Pons (tissue), 1 donor: ENCODE results near the gene CTNND2.
"Not testable (repeated sequence)": the region's sequence is repeated elsewhere in the genome, so short reads cannot be mapped to it uniquely, and the experiment has no call there.

Source experiments
- DNase-seq: peaks from one replicate; pipeline ENCODE4 v3.0.0-alpha.2; 2016; ENCODE audit warnings: low spot score

Gene CTNND2

GRCh38 chr5:11040345-11040744 lies 863.9 kb downstream of the CTNND2 start:
- DNase-seq = no peak

GRCh38 chr5:11038772-11039171 lies 865.5 kb downstream of the CTNND2 start:
- no peak for DNase-seq

- DNase-seq = no peak
These were observed 866.3 kb downstream of the CTNND2 start for GRCh38 chr5:11037941-11038340.

DNA sequence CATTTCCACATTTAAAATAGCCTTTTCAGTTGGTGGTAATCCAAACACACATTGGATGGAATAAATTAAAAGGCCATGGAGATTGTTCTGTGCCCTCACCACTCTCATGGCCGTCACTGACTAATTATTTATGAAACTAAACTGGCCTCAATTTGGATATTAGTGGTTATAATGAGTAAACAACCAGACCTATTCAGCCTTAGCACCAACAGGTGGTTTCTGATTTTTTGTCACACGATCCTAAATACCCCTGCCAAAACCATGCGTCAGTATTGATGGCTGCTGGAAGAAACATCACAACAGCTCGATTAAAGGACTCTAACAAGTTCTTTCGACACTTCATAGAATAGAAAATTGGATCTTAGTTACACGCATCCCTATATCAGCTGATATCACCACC lies 867.2 kb downstream of the CTNND2 start:
- DNase-seq = no peak

GRCh38 chr5:11030671-11031070 lies 873.6 kb downstream of the CTNND2 start:
- no peak for DNase-seq

DNA sequence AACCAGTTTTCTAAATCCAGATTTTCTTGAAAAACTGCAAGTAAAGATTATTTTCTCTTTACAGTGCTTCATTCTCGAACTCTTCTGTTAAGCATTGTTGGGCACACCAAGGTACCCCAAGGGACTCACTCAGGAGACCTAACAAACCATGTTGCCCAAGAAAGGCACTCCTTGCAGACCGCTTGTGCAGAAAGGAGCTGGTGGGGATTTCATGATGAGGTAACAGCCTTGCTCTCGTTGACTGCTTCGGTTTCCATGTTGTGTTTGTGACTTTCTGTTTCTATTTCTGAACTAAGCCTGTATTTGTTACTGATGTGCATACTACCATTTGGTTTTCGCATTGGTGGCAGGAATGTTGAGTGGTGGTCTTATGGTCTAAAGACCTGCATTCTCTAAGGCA lies 876.6 kb downstream of the CTNND2 start:
- DNase-seq = no peak

DNA sequence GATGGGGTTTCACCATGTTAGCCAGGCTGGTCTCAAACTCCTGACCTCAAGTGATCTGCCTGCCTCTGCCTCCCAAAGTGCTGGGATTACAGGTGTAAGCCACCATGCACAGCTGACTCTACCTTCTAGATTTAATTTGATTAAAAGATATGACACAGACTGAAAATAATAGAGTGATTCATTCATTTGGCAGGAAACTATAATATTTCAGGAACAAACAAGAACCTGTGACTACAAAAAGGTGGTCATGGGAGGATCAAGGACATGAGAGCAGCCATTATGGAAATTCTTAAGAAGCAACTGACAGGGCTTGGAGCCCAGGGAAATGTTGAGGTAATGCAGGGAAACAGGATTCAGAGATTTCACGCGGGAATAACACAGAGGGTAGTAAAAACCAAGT lies 877.7 kb downstream of the CTNND2 start:
- no peak for DNase-seq

DNA sequence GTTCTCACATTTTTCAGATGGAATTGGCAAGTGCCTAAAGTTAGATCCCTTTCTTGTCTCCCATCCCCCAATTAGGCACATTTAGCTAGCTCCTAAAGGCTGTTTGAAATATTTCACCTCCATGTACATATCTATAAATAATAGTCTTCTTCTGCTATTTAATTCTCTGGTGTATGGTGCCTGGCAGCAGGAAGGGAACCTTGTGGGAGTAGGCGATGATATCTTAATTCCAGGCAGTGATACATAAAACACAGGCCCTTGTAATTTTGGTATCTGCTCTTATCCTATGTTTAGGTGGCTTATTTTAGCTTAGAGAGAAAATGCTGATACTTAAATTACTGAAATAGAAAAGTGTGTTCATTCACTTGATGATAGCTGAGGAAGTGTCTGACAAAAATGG lies 880.3 kb downstream of the CTNND2 start:
- no peak for DNase-seq

DNA sequence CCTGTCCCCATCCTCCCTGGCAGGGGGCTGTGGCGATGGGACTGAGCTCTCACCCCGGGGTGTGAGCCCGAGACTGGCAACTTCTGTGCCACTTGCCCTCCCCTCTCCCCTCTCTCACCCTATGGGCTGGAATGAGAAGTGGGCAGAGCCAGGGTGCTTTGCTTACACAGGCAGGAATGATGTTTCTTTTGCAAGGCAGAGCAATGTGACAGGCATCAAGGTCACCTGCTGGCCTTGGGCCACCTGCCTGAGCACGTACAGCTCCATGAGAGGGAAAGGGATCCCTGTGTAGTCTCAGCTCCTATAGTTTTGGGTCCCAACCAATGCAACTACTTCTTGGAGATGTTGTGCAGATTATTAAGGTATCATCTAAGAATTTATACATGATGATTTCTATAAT lies 890.5 kb downstream of the CTNND2 start:
- no peak for DNase-seq

DNA sequence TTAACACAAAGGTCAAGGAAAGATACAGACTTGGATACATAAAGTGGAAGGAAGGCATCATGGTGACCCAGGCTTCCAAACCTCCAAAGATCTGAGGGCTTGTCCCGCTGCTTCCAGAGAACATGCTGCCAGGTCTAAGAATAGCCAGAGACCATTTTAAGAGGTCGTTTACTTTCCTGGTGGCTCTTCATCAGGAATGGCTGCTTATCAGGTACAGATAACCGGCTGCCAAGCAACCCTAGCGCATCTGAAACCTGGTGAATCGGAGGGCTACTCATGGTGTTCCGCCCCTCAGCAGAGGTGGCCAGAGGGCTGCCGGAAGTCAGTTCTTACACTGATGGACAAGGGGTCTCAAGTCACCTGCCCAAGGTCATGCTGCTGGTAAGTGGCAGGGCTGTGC lies 892.0 kb downstream of the CTNND2 start:
- no peak for DNase-seq

DNA sequence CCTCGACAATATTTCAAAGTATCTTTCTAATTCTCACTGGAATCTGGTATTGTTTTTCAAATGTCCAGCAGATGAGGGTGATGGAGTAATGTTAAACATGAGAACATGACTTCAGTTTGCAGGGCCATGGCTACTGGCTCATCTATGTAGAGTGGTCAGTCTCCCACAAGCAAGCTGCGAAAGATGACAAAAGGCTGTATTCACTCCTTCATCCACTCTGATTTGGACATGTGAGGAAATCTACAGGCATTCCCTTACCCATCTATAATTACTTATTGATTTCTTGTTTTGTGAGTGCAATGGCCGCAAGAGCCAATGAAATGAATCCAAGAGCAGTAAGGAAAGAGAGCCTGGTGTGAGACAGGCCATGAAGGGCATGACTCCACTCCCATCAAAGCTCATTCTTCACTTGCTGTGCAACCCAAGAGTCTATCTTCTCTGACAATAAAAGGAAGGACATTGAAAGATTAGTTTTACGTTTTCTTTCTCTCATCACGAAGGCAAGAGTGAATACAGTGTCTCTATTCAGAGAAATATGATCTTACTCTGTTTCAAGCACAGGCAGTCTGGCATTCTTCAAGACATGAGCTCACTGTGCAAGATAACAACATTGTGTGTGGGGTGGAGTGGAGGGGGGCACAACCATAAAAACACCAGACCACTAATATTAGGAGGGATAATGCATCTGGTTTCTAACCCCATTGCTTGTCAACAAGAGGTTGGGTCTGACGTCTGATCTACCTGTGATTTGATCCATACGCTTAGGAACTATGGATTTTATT lies 893.6 kb downstream of the CTNND2 start:
- DNase-seq = no peak

GRCh38 chr5:11009576-11009975 lies 894.7 kb downstream of the CTNND2 start:
- DNase-seq = no peak

GRCh38 chr5:11007269-11007870 lies 896.9 kb downstream of the CTNND2 start:
- DNase-seq = no peak

- DNase-seq = not testable (repeated sequence)
These were observed 899.7 kb downstream of the CTNND2 start for GRCh38 chr5:11004523-11004922.

- DNase-seq = no peak
These were observed 903.5 kb downstream of the CTNND2 start for GRCh38 chr5:11000515-11001353.

DNA sequence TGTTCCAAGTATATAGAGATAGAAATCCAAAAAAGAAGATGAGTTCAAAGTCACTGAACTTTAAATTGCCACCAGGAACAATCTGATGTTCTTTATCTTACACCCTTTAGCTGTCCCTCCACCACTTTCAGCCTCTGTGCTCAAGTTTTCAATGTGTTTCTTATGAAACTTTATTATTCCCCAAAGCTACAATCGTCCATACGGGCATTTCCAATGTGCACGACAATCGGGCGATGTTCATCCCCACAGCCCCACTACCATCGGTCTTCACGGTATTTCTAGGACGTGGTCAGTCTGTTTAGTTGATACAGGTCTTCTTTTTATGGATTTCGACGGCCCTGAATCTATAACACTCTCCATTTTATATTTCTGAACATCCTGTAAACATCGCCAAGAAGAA lies 904.5 kb downstream of the CTNND2 start:
- no peak for DNase-seq

- no peak for DNase-seq
These were observed 908.4 kb downstream of the CTNND2 start for GRCh38 chr5:10995891-10996290.

DNA sequence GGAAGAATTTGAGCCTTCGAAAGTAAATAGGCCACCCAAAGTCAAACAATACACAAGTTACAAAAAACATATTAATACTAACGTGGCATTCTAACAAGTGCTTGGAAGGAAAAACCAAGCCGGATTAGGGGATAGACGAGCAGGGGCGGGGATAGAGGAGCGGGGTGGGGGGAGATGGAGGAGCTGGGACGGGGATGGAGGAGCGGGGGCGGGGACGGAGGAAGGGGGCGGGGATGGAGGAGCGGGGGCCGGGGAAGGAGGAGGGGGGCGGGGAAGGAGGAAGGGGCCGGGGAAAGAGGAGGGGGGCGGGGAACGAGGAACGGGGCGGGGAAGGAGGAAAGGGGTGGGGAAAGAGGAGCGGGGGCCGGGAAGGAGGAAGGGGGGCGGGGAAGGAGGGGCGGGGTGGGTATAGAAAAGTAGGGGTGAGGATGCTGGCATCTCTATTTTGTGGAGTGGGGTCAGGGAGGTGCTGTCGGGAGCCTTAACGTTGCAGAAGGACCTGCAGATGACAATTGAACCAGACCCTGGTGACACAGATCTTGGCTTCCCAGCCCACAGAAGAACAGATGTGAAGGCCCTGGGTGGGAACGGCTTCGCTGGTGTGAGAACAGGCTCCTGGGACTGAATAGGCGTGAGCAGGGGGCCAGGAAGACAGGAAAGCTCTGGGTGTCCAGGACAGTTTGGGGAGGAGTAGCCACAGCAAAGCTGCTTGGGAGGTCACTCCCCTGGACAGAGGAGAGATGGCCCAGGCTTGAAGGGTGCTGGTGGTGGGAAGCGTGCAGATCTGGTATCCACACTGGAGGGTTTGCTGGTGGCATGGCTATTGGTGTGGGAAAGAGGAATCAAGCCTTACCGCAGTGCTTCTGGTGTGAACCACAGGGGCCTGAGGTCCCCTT lies 909.9 kb downstream of the CTNND2 start:
- no peak for DNase-seq

- no peak for DNase-seq
These were observed 913.6 kb downstream of the CTNND2 start for GRCh38 chr5:10990634-10991033.

DNA sequence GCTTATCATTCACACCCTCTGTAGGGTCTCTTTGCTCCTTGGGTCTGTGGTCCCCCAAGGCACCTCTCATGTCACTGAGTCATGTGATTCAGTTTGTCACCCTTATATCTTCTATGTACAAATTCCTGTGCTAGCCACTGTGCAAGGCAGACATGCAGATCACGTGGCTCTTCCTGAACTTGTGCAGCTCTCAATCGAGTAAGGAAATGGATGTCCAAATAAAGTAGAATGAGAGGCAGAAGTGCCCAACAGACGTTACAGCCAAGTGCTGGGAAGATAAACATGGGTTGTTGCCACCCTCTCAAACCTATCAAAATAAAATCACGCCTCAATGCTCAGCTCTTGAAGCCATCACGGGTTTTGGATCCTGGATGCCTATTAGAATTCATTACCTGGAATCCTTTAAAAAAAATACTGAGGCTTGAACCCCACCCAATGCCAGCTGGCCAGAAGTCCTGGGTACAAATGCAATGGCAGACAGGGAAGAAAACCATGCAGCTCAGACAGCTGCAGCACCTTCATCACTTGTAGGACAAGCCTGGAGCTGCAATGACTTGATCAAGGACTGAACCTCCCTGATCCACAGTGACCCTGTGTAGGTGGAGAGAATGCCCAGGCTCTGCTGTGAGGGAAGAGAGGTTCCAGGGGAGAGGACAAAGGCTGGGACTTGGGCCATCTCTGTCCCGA lies 914.5 kb downstream of the CTNND2 start:
- DNase-seq = no peak

DNA sequence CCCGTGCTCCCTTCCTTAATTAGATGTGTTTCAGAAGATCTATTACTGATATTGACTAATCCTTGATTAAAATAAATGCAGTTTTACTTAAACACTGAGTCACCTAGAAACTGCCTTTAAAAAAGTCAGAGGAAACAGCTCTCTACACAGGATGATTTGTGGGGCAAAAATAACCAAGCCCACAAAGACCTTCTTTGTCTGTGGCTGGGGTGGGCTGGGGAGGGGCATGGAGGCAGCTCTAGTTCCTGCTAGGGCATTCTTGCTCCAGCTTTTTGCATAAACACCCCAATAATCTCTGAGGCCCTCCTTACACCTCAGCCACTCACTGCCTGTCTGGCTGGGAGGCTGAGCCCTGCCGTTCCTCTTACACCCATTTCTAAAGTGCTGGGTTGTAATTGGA lies 915.6 kb downstream of the CTNND2 start:
- peak; percentile 24 for DNase-seq
